KMS-11 (cell line): ENCODE data around the gene RPP25L.

Experiments used
- H2AFZ ChIP-seq: fragments of 200-600 bp; sonication (generic); 2 replicates; pipeline ENCODE4 v1.6.1; 2016; ENCODE audit warnings: antibody characterized with exemption, mixed run types, low read depth
- H3K27ac ChIP-seq: fragments of 200-600 bp; sonication (generic); 2 replicates; pipeline ENCODE4 v1.6.1; 2016; ENCODE audit warnings: mild to moderate bottlenecking, mixed run types
- H3K27me3 ChIP-seq: fragments of 200-600 bp; sonication (generic); 2 replicates; pipeline ENCODE4 v1.6.1; 2017; ENCODE audit warnings: mild to moderate bottlenecking, low read depth, mixed run types, moderate library complexity; ENCODE audit not compliant: insufficient read depth
- H3K36me3 ChIP-seq: fragments of 200-600 bp; sonication (generic); 2 replicates; pipeline ENCODE4 v1.6.1; 2017; ENCODE audit warnings: mild to moderate bottlenecking, mixed run types; ENCODE audit not compliant: insufficient read depth
- H3K4me1 ChIP-seq: fragments of 200-600 bp; sonication (generic); 2 replicates; pipeline ENCODE4 v1.6.1; 2016; ENCODE audit warnings: mild to moderate bottlenecking, low read depth, mixed run types; ENCODE audit not compliant: poor library complexity, severe bottlenecking
- H3K4me2 ChIP-seq: fragments of 200-600 bp; sonication (generic); 2 replicates; pipeline ENCODE4 v1.7.0; 2016; ENCODE audit warnings: mild to moderate bottlenecking, mixed run types
- H3K4me3 ChIP-seq: fragments of 200-600 bp; sonication (generic); IDR thresholded peaks from 2 replicates; pipeline ENCODE4 v1.6.1; 2017; ENCODE audit warnings: low read depth, low read length, mixed read lengths; ENCODE audit not compliant: insufficient read depth
- H3K79me2 ChIP-seq: fragments of 200-600 bp; sonication (generic); 2 replicates; pipeline ENCODE4 v1.6.1; 2016; ENCODE audit warnings: low read depth, mixed run types; ENCODE audit not compliant: insufficient read depth
- H3K9ac ChIP-seq: fragments of 200-600 bp; sonication (generic); 2 replicates; pipeline ENCODE4 v1.6.1; 2016; ENCODE audit warnings: mild to moderate bottlenecking, mixed run types
- H4K20me1 ChIP-seq: fragments of 200-600 bp; sonication (generic); 2 replicates; pipeline ENCODE4 v1.6.1; 2016; ENCODE audit warnings: mild to moderate bottlenecking, mixed run types; ENCODE audit not compliant: insufficient read depth
- CTCF ChIP-seq: fragments of 200-600 bp; sonication (generic); conservative IDR thresholded peaks from 2 replicates; pipeline ENCODE4 v1.6.1; 2017; ENCODE audit warnings: low read depth, mild to moderate bottlenecking, antibody characterized with exemption, low read length, moderate library complexity, mixed read lengths

Gene RPP25L

DNA sequence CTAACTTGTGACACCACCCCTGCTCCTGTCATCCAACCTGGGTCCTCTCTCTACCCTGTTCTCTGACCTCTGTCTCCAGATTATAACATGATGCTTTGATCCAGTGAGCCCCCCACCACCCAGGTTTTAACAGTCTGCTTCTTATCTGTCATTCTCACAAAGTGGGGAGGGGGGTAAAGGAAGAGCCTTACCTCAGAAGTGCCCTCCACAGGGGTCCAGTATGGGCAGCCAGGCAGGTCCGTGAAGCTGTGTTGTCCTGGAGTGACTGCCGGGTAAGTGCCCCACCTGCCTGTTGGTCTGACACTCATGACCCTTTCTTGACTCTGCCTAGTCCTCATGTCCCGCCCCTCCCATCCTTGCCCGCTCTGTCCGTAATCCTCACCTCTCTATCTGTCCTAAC is 43.5 kb upstream of the RPP25L start:
- H4K20me1 ChIP-seq: no peaks in the 10 kb centered on the region
- no peak overlapping the region for H3K9ac ChIP-seq
- H3K36me3 ChIP-seq: no peaks in the 10 kb centered on the region
- H3K79me2 ChIP-seq: no peaks in the 10 kb centered on the region
- no peak overlapping the region for H3K4me2 ChIP-seq
- no peaks in the 10 kb centered on the region for H3K27me3 ChIP-seq
- H3K4me3 ChIP-seq: no peak overlapping the region
- no peak overlapping the region for H2AFZ ChIP-seq
- no peaks in the 10 kb centered on the region for H3K4me1 ChIP-seq
- H3K27ac ChIP-seq: no peak overlapping the region
- TF ChIP-seq CTCF: no peak

GRCh38 chr9:34654323-34655051 is 42.6 kb upstream of the RPP25L start:
- no peaks in the 10 kb centered on the region for H3K79me2 ChIP-seq
- H3K9ac ChIP-seq: no peak overlapping the region
- no peaks in the 10 kb centered on the region for H4K20me1 ChIP-seq
- no peaks in the 10 kb centered on the region for H3K36me3 ChIP-seq
- H3K27ac ChIP-seq: no peak overlapping the region
- no peak overlapping the region for H3K4me3 ChIP-seq
- H3K4me1 ChIP-seq: no peaks in the 10 kb centered on the region
- H3K27me3 ChIP-seq: no peaks in the 10 kb centered on the region
- no peak for TF ChIP-seq CTCF
- H2AFZ ChIP-seq: no peak overlapping the region
- no peak overlapping the region for H3K4me2 ChIP-seq

DNA sequence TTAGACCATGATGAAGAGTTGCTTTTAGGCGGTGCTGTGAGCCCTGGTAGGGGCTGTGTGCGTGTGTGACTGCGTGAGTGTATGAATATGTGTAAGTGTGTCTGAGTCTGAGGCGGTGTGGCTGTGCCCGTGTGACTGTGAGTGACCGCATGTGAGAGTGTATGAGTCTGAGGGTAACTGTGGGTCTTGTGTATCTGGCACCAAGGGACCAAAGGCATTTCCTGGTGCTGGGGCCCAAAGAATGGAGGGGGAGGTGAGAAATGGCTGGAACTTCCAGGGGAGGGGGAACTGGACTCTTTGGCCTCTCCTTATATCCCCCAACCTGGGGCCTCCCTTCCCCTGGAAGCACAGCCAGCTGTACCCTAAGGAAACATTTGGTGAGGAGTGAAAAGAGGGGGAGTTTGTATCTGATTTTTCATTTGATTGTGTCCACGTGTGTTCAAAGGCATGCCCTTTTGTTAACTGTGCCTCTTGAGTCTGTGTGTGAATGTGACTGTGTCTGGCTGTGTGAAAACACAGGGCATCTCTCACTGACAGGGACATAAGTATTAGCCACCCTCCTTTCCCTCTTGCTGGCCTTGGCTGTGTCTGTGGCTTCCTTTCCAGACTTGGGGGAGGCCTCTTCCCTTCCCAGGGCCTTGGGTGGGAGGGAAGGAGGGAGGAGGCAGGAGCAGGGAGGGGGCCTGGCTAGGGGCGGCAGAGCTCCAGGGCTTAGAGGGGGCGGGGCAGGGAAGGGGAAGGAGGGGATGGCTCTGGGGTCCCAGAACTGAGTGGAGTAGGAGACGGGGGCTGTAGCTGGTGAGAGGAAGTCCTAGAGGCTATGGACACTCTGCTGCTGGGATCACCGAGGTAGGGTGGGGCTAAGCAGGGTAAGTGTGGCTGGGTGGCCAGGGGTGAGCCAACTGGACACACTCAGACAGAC is 41.5 kb upstream of the RPP25L start:
- H3K79me2 ChIP-seq: no peaks in the 10 kb centered on the region
- H3K9ac ChIP-seq: no peak overlapping the region
- H3K4me1 ChIP-seq: no peaks in the 10 kb centered on the region
- H4K20me1 ChIP-seq: no peaks in the 10 kb centered on the region
- no peak overlapping the region for H3K27ac ChIP-seq
- no peaks in the 10 kb centered on the region for H3K36me3 ChIP-seq
- TF ChIP-seq CTCF: no peak
- H2AFZ ChIP-seq: no peak overlapping the region
- H3K27me3 ChIP-seq: no peaks in the 10 kb centered on the region
- no peak overlapping the region for H3K4me3 ChIP-seq
- no peak overlapping the region for H3K4me2 ChIP-seq

GRCh38 chr9:34652602-34653000 is 40.7 kb upstream of the RPP25L start:
- Histone ChIP-seq H2AFZ (no peak overlapping the region), H3K4me2 (no peak overlapping the region), H3K27me3 (no peaks in the 10 kb centered on the region), H3K36me3 (no peaks in the 10 kb centered on the region), H3K9ac (no peak overlapping the region), H3K79me2 (peaks cover 6% of the 10 kb centered on the region; the same call in 1 of the 2 replicates), H3K4me3 (no peak overlapping the region), H4K20me1 (no peaks in the 10 kb centered on the region), H3K4me1 (peaks cover 8% of the 10 kb centered on the region), H3K27ac (no peak overlapping the region)
- no peak for TF ChIP-seq CTCF
